ENCODE data around the gene MYH7.

Gene MYH7

GRCh38 chr14:23447361-23448350 lies 12.2 kb upstream of the MYH7 start:
- DNase-seq = no peak

GRCh38 chr14:23446291-23446851 lies 10.9 kb upstream of the MYH7 start:
- DNase-seq = no peak

GRCh38 chr14:23445773-23446172 lies 10.3 kb upstream of the MYH7 start:
- DNase-seq = no peak

GRCh38 chr14:23444314-23444713 lies 8.9 kb upstream of the MYH7 start:
- DNase-seq = no peak

GRCh38 chr14:23443881-23444280 lies 8.4 kb upstream of the MYH7 start:
- no peak for DNase-seq

- no peak for DNase-seq
These were observed 8.0 kb upstream of the MYH7 start for GRCh38 chr14:23443411-23443812.

GRCh38 chr14:23442721-23443356 lies 7.4 kb upstream of the MYH7 start:
- no peak for DNase-seq

GRCh38 chr14:23441076-23441475 lies 5.6 kb upstream of the MYH7 start:
- no peak for DNase-seq

- no peak for DNase-seq
These were observed 3.8 kb upstream of the MYH7 start for GRCh38 chr14:23439107-23439835.

- no peak for DNase-seq
These were observed 2.9 kb upstream of the MYH7 start for GRCh38 chr14:23438101-23438971.

- DNase-seq = no peak
These were observed 2.0 kb upstream of the MYH7 start for GRCh38 chr14:23437133-23438100.

- no peak for DNase-seq
These were observed 1.1 kb upstream of the MYH7 start for GRCh38 chr14:23436327-23437132.

- DNase-seq = no peak
These were observed 805 bp downstream of the MYH7 start for GRCh38 chr14:23434488-23435222.

- no peak for DNase-seq
These were observed 2.0 kb downstream of the MYH7 start for GRCh38 chr14:23433457-23433856.

- DNase-seq = no peak
These were observed 2.5 kb downstream of the MYH7 start for GRCh38 chr14:23432946-23433345.

- DNase-seq = no peak
These were observed 3.1 kb downstream of the MYH7 start for GRCh38 chr14:23432102-23432925.

- DNase-seq = no peak
These were observed 4.0 kb downstream of the MYH7 start for GRCh38 chr14:23431486-23431885.

GRCh38 chr14:23430723-23431085 lies 4.8 kb downstream of the MYH7 start:
- DNase-seq = peak; percentile 58

Data from COR-L47 (cell line).